OCI-LY7 (cell line): ENCODE measurements around the gene RTEL1. TPM values are rescaled to one million over a fixed set of nuclear protein-coding genes. Genes with fewer than 3 reads are reported as not detected.
"Not testable (repeated sequence)": the region's sequence is repeated elsewhere in the genome, so short reads cannot be mapped to it uniquely, and the experiment has no call there.

ENCODE experiments used
- BruUV-seq: library from RNA; stranded (reverse); fragments of 400-500 nt; replicated peaks from 2 replicates; lab custom pipeline; 2021; lab: Mats Ljungman, UMichigan
- CTCF ChIA-PET: fragments of 300-600 bp; sonication (Branson Sonifier 250); formaldehyde crosslinking; loops from one replicate; lab custom pipeline; 2022; ENCODE audit warnings: antibody characterized with exemption; ENCODE audit not compliant: unreplicated experiment; lab: Charles Lee
- POLR2A ChIA-PET: fragments of 300-600 bp; sonication (Branson Sonifier 250); formaldehyde crosslinking; loops from one replicate; lab custom pipeline; 2022; ENCODE audit warnings: antibody characterized with exemption; lab: Charles Lee
- DNase-seq: peaks from one replicate; pipeline ENCODE4 v3.0.0-alpha.2; 2015; ENCODE audit warnings: low spot score
- H2AFZ ChIP-seq: fragments of 200-600 bp; sonication (generic), shearing (Covaris generic); 2 replicates; pipeline ENCODE4 v1.6.1; 2014; ENCODE audit warnings: mild to moderate bottlenecking, antibody characterized with exemption, low read length, moderate library complexity
- H3K27ac ChIP-seq: fragments of 200-600 bp; sonication (generic); 2 replicates; pipeline ENCODE4 v1.5.1; 2014; ENCODE audit warnings: mixed run types, low read depth, mild to moderate bottlenecking, moderate library complexity, low read length, inconsistent platforms; ENCODE audit not compliant: poor library complexity, severe bottlenecking
- H3K36me3 ChIP-seq: fragments of 200-600 bp; sonication (generic); 2 replicates; pipeline ENCODE4 v1.6.1; 2014; ENCODE audit warnings: mild to moderate bottlenecking, antibody characterized with exemption, low read length, moderate library complexity, mixed read lengths; ENCODE audit not compliant: insufficient read depth
- H3K4me1 ChIP-seq: fragments of 200-600 bp; sonication (generic); 2 replicates; pipeline ENCODE4 v1.5.1; 2014; ENCODE audit warnings: mild to moderate bottlenecking, low read length; ENCODE audit not compliant: insufficient read depth, poor library complexity, severe bottlenecking
- H3K4me2 ChIP-seq: fragments of 200-600 bp; sonication (generic); 2 replicates; pipeline ENCODE4 v1.6.1; 2014; ENCODE audit warnings: mild to moderate bottlenecking, low read length
- H3K4me3 ChIP-seq: fragments of 200-600 bp; sonication (generic); 2 replicates; pipeline ENCODE4 v1.5.1; 2014; ENCODE audit warnings: mild to moderate bottlenecking, low read depth, low read length; ENCODE audit not compliant: poor library complexity, severe bottlenecking
- H3K79me2 ChIP-seq: fragments of 200-600 bp; sonication (generic); 2 replicates; pipeline ENCODE4 v1.6.1; 2016; ENCODE audit warnings: low read depth, mild to moderate bottlenecking, low read length, moderate library complexity, mixed read lengths; ENCODE audit not compliant: insufficient read depth
- H3K9me2 ChIP-seq: fragments of 200-600 bp; sonication (generic); 2 replicates; pipeline ENCODE4 v1.6.1; 2016; ENCODE audit warnings: mild to moderate bottlenecking, low read length, mixed read lengths; ENCODE audit not compliant: insufficient read depth
- H3K9me3 ChIP-seq: fragments of 200-600 bp; sonication (generic); 2 replicates; pipeline ENCODE4 v1.6.1; 2014; ENCODE audit warnings: mild to moderate bottlenecking, mixed run types, low read length, mixed read lengths
- H4K20me1 ChIP-seq: fragments of 200-600 bp; sonication (generic); 2 replicates; pipeline ENCODE4 v1.6.1; 2014; ENCODE audit warnings: mild to moderate bottlenecking, antibody characterized with exemption, low read length, moderate library complexity, mixed read lengths; ENCODE audit not compliant: insufficient read depth
- CTCF ChIP-seq: fragments of 200-600 bp; sonication (generic); conservative IDR thresholded peaks from 2 replicates; pipeline ENCODE4 v1.5.1; 2014; ENCODE audit warnings: mild to moderate bottlenecking, antibody characterized with exemption, low read length, moderate library complexity, mixed read lengths
- EZH2phosphoT487 ChIP-seq: fragments of 200-600 bp; sonication (generic); IDR thresholded peaks from 2 replicates; pipeline ENCODE4 v1.6.1; 2018; ENCODE audit warnings: low read depth, borderline replicate concordance, mild to moderate bottlenecking, mixed run types, antibody characterized with exemption, low read length, moderate library complexity, mixed read lengths
- intact Hi-C: fragments of 100-400 bp; cut with micrococcal nuclease; formaldehyde crosslinking; loops from one replicate; pipeline ENCODE4 v1.10.0; 2022; ENCODE audit not compliant: unreplicated experiment
- total RNA-seq, 2 experiments: library from RNA; depleted of rRNA in 1 of 2; stranded (reverse); fragments of >200 nt in 1 of 2; shearing (Covaris generic) in 1 of 2; gene quantifications; 2 replicates each; pipeline ENCODE4 v1.2.3, GENCODE V29; 2014 to 2022

RTEL1 gene
- total RNA-seq, 2 experiments from 2014 or later = 22.5 to 47.2 TPM

- POLR2A ChIA-PET = interaction anchor here (0.6 to 1.3 kb wide), 5 partner anchors 9 to 699 kb away, joined by 3 to 4 read pairs (median 3); partner anchors contain the start of genes LIME1 and PTK6
- H3K27ac ChIP-seq = no peak overlapping the region
- DNase-seq = no peak
- CTCF ChIA-PET = interaction anchor here (1.0 kb wide), 1 partner anchor 17 kb away, joined by 10 read pairs; no protein-coding TSS in a partner anchor
- peak overlapping the region; percentile 94 for H3K4me3 ChIP-seq
- H3K9me3 ChIP-seq = no peaks in the 10 kb centered on the region
- BruUV-seq = no TSS peak
- H3K4me2 ChIP-seq = peak overlapping the region; percentile 90
- no peaks in the 10 kb centered on the region for H4K20me1 ChIP-seq
- peaks cover 27% of the 10 kb centered on the region; the same call in 1 of the 2 replicates for H3K36me3 ChIP-seq
- intact Hi-C loops = no loop called here
- peak overlapping the region; percentile 88; the same call in 1 of the 2 replicates for H2AFZ ChIP-seq
- H3K9me2 ChIP-seq = no peaks in the 10 kb centered on the region
- TF ChIP-seq CTCF (no peak), EZH2phosphoT487 (no peak)
- peaks cover 11% of the 10 kb centered on the region for H3K4me1 ChIP-seq
- H3K79me2 ChIP-seq = peaks cover 13% of the 10 kb centered on the region; the same call in 1 of the 2 replicates
These were observed 656 bp downstream of the RTEL1 start for GRCh38 chr20:63658749-63659187.

GRCh38 chr20:63659370-63659769 lies 1.3 kb downstream of the RTEL1 start:
- Histone ChIP-seq H3K79me2 (peaks cover 13% of the 10 kb centered on the region; the same call in 1 of the 2 replicates), H3K27ac (no peak overlapping the region), H3K36me3 (peaks cover 27% of the 10 kb centered on the region; the same call in 1 of the 2 replicates), H3K4me3 (peak overlapping the region; percentile 94), H3K4me2 (peak overlapping the region; percentile 90), H3K4me1 (peaks cover 11% of the 10 kb centered on the region), H4K20me1 (no peaks in the 10 kb centered on the region), H3K9me3 (no peaks in the 10 kb centered on the region), H3K9me2 (no peaks in the 10 kb centered on the region), H2AFZ (no peak overlapping the region)
- no TSS peak for BruUV-seq
- TF ChIP-seq CTCF = no peak
- intact Hi-C loops = no loop called here
- CTCF ChIA-PET = no interaction called here
- POLR2A ChIA-PET = no interaction called here
- no peak for DNase-seq

- BruUV-seq = TSS peak; percentile 58
- Histone ChIP-seq H3K36me3 (peaks cover 27% of the 10 kb centered on the region; the same call in 1 of the 2 replicates), H3K79me2 (peaks cover 13% of the 10 kb centered on the region; the same call in 1 of the 2 replicates), H3K4me1 (peaks cover 11% of the 10 kb centered on the region)
- H3K4me3 ChIP-seq, H3K9me3 ChIP-seq, H3K9me2 ChIP-seq, DNase-seq, H3K4me2 ChIP-seq, H2AFZ ChIP-seq, H3K27ac ChIP-seq, POLR2A ChIA-PET, intact Hi-C loops, H4K20me1 ChIP-seq: not testable (repeated sequence)
- CTCF ChIA-PET = interaction anchor here (0.5 kb wide), 1 partner anchor 63 kb away, joined by 3 read pairs; no protein-coding TSS in a partner anchor
These were observed 2.1 kb downstream of the RTEL1 start for GRCh38 chr20:63660174-63660573.
